GM19240 (cell line): Measurements from ENCODE around the gene PGM1.
A peak's percentile ranks its signal among the peaks of the same experiment; 100 is the strongest.

Experiments used
- DNase-seq: peaks from one replicate; pipeline ENCODE4 v3.0.0; 2011; ENCODE audit warnings: low spot score; ENCODE audit not compliant: insufficient read length

Gene PGM1

GRCh38 chr1:63600248-63600647, 7.0 kb downstream of the PGM1 start:
- no peak for DNase-seq

- DNase-seq, result no peak
Measured at GRCh38 chr1:63601061-63601460, 7.8 kb downstream of the PGM1 start.

DNA sequence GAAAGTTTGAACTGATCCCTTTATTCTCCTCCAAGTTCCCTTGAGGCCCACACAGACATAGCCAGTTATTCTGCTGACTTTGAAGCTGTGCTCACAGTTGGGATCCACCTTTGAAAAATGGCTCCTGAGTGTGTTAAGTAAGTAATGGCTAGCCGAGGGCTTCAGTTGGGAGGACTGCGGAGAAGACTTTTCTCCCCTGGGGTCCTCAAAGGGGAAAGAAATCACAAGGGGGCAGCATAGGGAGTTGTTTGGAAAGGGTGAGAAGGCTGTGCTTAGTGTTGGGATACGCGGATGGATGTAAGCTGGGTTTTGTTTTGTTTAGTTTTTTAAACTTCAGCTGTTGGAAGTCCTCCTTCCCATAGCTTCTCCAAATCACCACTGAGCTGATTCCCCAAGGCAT, 8.3 kb downstream of the PGM1 start:
- no peak for DNase-seq

- no peak for DNase-seq
Measured at GRCh38 chr1:63601912-63602311, 8.7 kb downstream of the PGM1 start.

- DNase-seq, result no peak
Measured at GRCh38 chr1:63602629-63603028, 9.4 kb downstream of the PGM1 start.

GRCh38 chr1:63603810-63604209, 10.6 kb downstream of the PGM1 start:
- DNase-seq, result no peak

DNA sequence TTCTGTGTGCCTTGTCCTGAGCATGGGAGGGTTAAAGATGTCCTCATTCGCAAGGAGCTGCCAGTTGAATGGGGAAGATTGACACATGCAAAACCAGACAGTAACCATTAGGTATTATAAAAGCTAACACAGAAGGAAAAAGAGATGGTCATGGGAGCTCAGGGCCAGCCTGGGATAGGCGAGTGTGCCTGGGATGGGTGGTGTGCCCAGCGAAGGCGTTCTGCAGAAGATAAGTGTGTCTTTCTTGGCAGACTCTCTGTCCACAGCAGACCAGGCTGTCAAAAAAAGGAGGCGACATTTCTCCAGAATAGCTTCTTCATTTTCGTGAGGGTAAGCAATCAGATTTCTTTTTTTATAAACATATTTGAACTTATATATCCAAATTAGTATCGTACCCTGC, 14.1 kb downstream of the PGM1 start:
- DNase-seq, result no peak

DNA sequence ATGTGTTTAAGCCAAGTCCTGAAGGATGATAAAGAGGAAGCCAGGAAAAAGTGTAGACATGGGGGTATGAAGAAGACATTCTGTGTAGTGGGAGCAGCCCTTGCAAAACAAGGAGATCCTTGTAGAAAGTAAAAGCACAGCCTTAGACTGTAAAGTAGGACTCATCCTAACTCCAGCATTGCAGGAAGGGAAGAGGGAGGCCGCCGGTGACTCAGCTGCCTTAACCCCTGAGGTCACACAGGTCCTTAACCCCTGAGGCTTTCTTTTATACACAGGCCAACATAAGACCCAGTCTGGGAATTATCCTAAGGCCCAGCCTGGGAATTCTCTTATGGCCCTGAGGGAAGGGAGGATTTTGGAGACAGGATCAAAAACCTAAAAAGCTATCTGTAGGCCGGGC, 18.0 kb downstream of the PGM1 start:
- no peak for DNase-seq

DNA sequence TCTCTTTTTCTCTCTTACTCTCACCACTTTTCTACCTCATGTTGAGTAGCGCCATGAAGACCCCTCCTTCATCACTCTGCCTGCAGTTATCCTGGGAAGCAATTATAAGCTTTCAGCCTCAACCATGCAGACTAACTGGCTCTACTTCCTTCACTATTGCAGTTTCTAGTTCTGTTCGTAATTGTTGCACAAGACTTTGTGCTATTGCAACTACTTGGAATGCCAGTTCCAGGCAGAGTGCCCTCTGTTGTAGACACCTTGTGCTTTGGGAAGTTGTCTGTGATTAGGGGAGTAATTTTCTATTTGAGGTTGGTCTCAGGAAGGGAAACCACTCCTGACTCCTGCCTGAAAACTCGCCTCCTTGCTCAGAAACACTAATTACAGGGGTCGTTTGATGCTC, 19.4 kb downstream of the PGM1 start:
- no peak for DNase-seq

- DNase-seq, result no peak
Measured at GRCh38 chr1:63612971-63613370, 19.8 kb downstream of the PGM1 start.

GRCh38 chr1:63615768-63616420, 22.7 kb downstream of the PGM1 start:
- DNase-seq, result peak; percentile 39

DNA sequence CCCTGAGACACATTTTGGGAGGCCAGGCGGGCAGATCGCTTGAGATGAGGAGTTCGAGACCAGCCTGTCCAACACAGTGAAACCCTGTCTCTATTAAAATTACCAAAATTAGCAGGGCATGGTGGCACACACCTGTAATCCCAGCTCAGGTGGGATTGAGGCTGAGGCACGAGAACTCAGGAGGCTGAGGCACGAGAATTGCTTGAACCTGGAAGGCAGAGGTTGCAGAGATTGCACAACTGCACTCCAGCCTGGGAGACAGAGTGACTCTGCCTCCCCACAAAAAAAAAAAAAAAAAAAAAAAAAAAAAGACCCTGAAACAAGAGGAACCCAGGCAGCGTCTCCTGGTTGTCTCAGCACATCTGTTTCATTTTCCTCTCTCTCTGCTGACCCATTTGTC, 24.2 kb downstream of the PGM1 start:
- DNase-seq, result no peak

DNA sequence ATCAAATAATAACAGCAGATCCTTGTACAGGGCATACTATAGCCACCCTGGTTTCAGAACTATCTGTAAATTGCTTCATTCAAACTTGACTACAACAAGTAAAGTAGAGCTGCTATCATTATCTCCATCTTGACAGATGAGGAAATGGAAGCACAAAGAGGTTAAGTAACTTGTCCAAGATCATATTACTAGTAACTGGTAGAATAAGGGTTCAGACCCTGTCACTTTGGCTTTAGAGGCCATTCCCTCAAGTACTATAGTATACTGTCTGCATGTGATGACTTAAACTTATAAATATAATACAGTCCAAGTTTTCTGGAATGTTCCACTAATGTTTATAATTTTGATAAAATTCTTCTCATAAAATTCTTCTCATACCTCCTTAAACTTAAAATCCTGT, 24.8 kb downstream of the PGM1 start:
- DNase-seq, result no peak

- no peak for DNase-seq
Measured at GRCh38 chr1:63619558-63619957, 26.3 kb downstream of the PGM1 start.

GRCh38 chr1:63620671-63621070, 27.5 kb downstream of the PGM1 start:
- DNase-seq, result no peak

- no peak for DNase-seq
Measured at GRCh38 chr1:63621075-63621474, 27.9 kb downstream of the PGM1 start.

- DNase-seq, result no peak
Measured at GRCh38 chr1:63621698-63622097, 28.5 kb downstream of the PGM1 start.

GRCh38 chr1:63622849-63623566, 29.8 kb downstream of the PGM1 start:
- DNase-seq, result no peak

GRCh38 chr1:63623952-63624351, 30.7 kb downstream of the PGM1 start:
- DNase-seq, result no peak

DNA sequence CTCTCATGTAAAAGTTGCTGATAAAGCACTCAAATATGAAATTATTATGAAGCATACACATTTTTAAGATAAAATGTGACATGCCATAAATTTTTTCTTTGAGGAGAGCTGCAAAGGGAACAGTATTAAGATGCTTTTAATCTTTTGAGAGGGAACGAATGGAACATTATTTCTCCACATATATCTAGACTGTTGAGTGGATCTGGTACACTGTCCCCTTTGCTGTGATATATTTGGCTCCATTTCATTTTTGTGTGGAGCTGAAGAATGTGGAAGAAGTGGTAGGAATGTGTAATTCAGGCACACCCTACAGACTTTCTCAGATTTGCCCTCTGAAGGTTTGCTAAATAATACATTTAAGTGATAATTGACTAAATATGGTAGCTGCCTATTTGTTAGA, 31.7 kb downstream of the PGM1 start:
- no peak for DNase-seq

DNA sequence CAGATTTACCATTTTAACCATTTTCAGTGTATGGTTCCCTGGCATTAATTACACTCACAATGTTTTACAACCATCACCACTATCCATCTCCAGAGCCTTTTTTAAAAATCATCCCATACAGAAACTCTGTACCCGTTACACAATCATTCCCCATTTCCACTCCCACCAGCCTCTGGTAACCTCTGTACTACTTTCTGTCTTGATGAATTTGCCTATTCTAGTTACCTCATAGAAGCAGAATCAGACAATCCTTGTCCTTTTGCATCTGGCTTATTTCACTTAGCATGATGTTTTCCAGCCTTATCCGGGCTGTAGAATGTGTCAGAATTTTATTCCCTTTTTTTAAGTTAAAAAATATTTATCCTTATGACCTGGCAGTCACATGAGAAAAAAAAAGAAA, 33.0 kb downstream of the PGM1 start:
- no peak for DNase-seq

GRCh38 chr1:63628607-63629006, 35.4 kb downstream of the PGM1 start:
- no peak for DNase-seq

DNA sequence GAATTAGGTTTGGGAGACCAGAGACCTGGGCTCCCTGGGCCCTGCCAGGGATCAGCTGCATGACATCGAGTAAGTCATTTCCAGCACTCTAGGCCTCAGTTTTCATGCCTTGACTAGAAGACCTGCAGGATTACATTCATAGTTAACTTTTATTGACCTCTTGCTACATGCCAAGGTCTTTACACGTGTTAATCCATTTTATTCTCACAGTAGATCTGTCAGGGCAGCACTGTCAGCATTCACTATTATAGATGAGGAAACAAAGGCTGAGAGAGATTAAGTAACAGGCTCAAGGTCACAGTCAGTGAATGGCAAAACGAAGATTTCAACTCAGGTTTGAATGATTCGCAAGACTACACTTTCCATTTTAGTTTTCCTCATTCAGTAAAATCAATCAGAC, 37.0 kb downstream of the PGM1 start:
- no peak for DNase-seq
